ENCODE results near the gene MBOAT2.

Gene MBOAT2

GRCh38 chr2:8998418-8999101, 4.9 kb downstream of the MBOAT2 start:
- Histone ChIP-seq H3K4me2 (ENCODE audit: low read length) (no peak overlapping the region), H2AFZ (ENCODE audit: low read depth, low read length) (no peak overlapping the region), H3K27me3 (ENCODE audit: low read depth, low read length) (no peaks in the 10 kb centered on the region), H3K4me3 (ENCODE audit: low read length) (no peak overlapping the region), H4K20me1 (ENCODE audit: insufficient read depth, low read length) (no peaks in the 10 kb centered on the region), H3K27ac (ENCODE audit: low read length) (no peak overlapping the region), H3K4me1 (ENCODE audit: low read length) (no peaks in the 10 kb centered on the region), H3K79me2 (ENCODE audit: low read length) (no peaks in the 10 kb centered on the region), H3K9me3 (ENCODE audit: insufficient read depth, low read length) (no peaks in the 10 kb centered on the region), H3K36me3 (replicated peaks; ENCODE audit: low read depth, low read length) (no peaks in the 10 kb centered on the region), H3K9ac (ENCODE audit: low read length) (no peak overlapping the region)
- TF ChIP-seq EZH2phosphoT487 (IDR thresholded peaks at IDR 0.05; ENCODE audit: low read depth) (no peak), CTCF (IDR thresholded peaks at IDR 0.05; ENCODE audit: low read depth, low read length) (no peak)

DNA sequence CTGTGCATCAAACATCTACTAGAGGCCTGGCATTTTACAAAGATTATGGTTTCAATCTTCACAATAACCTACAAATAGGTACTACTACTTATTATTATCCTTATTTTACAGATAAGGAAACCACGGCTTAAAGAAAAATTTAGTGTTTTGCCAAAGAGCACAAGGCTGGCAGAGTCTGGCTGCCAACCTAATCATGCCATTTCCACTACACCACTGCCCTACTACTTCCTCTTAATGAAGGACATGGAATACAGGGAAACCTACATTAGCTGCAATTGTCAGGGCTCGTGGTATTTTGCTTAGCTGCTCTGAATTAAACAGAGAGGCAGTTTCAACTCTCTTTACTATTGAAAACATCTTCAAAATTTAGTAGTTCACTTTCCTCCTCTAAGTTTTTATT, 5.9 kb downstream of the MBOAT2 start:
- Histone ChIP-seq H3K9me3 (ENCODE audit: insufficient read depth, low read length) (no peaks in the 10 kb centered on the region), H3K27me3 (ENCODE audit: low read depth, low read length) (0 out of 2 replicates have a peak, but pooled peaks cover 4% of the 10 kb centered on the region), H2AFZ (ENCODE audit: low read depth, low read length) (no peak overlapping the region), H3K36me3 (replicated peaks; ENCODE audit: low read depth, low read length) (no peaks in the 10 kb centered on the region), H4K20me1 (ENCODE audit: insufficient read depth, low read length) (no peaks in the 10 kb centered on the region), H3K4me1 (ENCODE audit: low read length) (no peaks in the 10 kb centered on the region), H3K4me3 (ENCODE audit: low read length) (no peak overlapping the region), H3K79me2 (ENCODE audit: low read length) (no peaks in the 10 kb centered on the region), H3K27ac (ENCODE audit: low read length) (no peak overlapping the region), H3K9ac (ENCODE audit: low read length) (no peak overlapping the region), H3K4me2 (ENCODE audit: low read length) (no peak overlapping the region)
- no peak for TF ChIP-seq CTCF (IDR thresholded peaks at IDR 0.05; ENCODE audit: low read depth, low read length)
- TF ChIP-seq EZH2phosphoT487 (IDR thresholded peaks at IDR 0.05; ENCODE audit: low read depth): no peak

GRCh38 chr2:8997108-8997507, 6.4 kb downstream of the MBOAT2 start:
- Histone ChIP-seq H2AFZ (ENCODE audit: low read depth, low read length) (no peak overlapping the region), H3K4me3 (ENCODE audit: low read length) (no peak overlapping the region), H3K9ac (ENCODE audit: low read length) (no peak overlapping the region), H3K9me3 (ENCODE audit: insufficient read depth, low read length) (no peaks in the 10 kb centered on the region), H3K79me2 (ENCODE audit: low read length) (no peaks in the 10 kb centered on the region), H4K20me1 (ENCODE audit: insufficient read depth, low read length) (no peaks in the 10 kb centered on the region), H3K27ac (ENCODE audit: low read length) (no peak overlapping the region), H3K36me3 (replicated peaks; ENCODE audit: low read depth, low read length) (no peaks in the 10 kb centered on the region), H3K4me2 (ENCODE audit: low read length) (no peak overlapping the region), H3K27me3 (ENCODE audit: low read depth, low read length) (peaks cover 4% of the 10 kb centered on the region; the same call in 1 of the 2 replicates), H3K4me1 (ENCODE audit: low read length) (no peaks in the 10 kb centered on the region)
- no peak for TF ChIP-seq CTCF (IDR thresholded peaks at IDR 0.05; ENCODE audit: low read depth, low read length)
- no peak for TF ChIP-seq EZH2phosphoT487 (IDR thresholded peaks at IDR 0.05; ENCODE audit: low read depth)

GRCh38 chr2:8996006-8996405, 7.5 kb downstream of the MBOAT2 start:
- Histone ChIP-seq H3K4me2 (ENCODE audit: low read length) (no peak overlapping the region), H2AFZ (ENCODE audit: low read depth, low read length) (no peak overlapping the region), H4K20me1 (ENCODE audit: insufficient read depth, low read length) (no peaks in the 10 kb centered on the region), H3K9me3 (ENCODE audit: insufficient read depth, low read length) (no peaks in the 10 kb centered on the region), H3K4me3 (ENCODE audit: low read length) (no peak overlapping the region), H3K4me1 (ENCODE audit: low read length) (no peaks in the 10 kb centered on the region), H3K9ac (ENCODE audit: low read length) (no peak overlapping the region), H3K27me3 (ENCODE audit: low read depth, low read length) (peaks cover 13% of the 10 kb centered on the region; the same call in 1 of the 2 replicates), H3K36me3 (replicated peaks; ENCODE audit: low read depth, low read length) (no peaks in the 10 kb centered on the region), H3K27ac (ENCODE audit: low read length) (no peak overlapping the region), H3K79me2 (ENCODE audit: low read length) (no peaks in the 10 kb centered on the region)
- TF ChIP-seq CTCF (IDR thresholded peaks at IDR 0.05; ENCODE audit: low read depth, low read length): no peak
- no peak for TF ChIP-seq EZH2phosphoT487 (IDR thresholded peaks at IDR 0.05; ENCODE audit: low read depth)

All from OCI-LY3 (cell line).